NCI-H187 treated with DMSO at 0.1 percent for 48 hours (cell line): Measurements from ENCODE around the gene ZNF561.
"Not testable (repeated sequence)": the region's sequence is repeated elsewhere in the genome, so short reads cannot be mapped to it uniquely, and the experiment has no call there.

Experiments
- DNase-seq: peaks from one replicate; lab custom pipeline; 2025; lab: John Stamatoyannopoulos, UW

The ZNF561 gene

DNA sequence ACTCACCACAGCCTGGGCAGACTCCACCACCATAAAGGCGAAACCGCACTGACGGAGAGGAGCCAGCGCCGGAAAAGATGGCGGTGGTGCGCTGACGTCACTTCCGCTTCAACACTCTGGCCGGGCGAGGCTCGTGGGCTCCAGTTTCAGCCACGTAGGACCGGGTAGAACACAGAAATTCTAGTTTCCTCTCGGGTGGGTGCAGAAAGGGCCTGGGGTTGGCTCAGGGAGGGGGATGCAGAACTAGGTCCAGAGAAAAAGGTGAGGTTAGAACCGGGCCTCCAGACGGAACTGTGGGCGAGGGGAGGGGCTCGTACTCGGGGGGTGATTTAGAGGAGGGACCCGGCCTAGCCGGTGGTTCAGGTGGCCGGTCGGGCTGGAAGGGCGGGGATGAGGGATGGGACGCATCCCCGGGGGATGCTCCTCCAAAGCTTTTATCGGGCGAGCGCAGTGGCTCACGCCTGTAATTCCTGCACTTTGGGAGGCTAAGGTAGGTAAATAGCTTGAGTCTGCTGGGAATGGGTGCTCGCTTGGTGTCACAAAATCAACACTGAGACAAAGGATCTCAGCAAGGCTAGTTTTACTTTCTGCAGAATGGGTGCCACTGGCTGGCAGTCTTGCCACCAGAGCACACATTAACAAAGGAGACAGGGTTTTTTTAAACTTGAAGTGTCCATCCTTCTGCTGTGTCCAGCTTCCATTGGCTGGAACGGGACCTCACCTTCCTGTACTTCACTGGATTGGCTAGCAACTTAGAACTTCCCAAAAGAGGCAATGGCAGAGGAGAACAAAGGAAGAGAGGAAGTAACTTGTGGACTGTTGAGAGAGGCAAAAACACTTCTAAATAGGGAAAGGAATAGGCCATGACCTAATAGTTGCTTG, at the start of gene ZNF561:
ZNF561 (minus strand) TSS at position 77 of the 882 bp plus-strand sequence. CDS start 1,776 bp downstream, outside the sequence.
- DNase-seq, result peak; percentile 25

DNA sequence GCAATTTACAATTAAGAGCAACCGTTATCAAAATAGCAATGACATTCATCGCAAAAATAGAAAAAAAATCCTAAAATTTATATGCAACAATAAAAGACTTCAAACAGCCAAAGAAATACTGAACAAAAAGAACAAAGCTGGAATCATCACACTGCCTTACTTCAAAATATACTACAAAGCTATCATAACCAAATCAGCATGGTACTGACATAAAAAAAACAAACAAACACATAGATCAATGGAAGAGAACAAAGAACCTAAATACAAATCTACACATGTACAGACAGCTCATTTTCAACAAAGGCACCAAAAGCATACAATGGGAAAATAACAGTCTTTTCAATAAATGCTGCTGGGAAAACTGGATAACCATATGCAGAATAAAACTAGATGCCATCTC, 47.5 kb upstream of the ZNF561 start:
- DNase-seq, result no peak

DNA sequence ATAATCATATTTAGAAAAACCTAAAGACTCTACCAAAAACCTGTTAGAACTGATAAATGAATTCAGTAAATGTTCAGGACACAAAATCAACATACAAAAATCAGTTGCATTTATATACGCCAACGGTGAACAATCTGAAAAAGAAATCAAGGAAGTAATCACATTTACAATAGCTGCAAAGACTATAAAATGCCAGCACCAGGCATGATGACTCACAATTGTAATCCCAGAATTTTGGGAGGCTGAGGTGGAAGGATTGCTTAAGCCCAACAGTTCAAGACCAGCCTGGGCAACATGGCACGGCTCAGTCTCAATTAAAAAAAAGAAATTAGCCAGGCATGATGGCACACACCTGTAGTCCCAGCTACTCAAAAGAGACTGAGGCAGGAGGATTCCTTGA, 46.9 kb upstream of the ZNF561 start:
- DNase-seq, result no peak

DNA sequence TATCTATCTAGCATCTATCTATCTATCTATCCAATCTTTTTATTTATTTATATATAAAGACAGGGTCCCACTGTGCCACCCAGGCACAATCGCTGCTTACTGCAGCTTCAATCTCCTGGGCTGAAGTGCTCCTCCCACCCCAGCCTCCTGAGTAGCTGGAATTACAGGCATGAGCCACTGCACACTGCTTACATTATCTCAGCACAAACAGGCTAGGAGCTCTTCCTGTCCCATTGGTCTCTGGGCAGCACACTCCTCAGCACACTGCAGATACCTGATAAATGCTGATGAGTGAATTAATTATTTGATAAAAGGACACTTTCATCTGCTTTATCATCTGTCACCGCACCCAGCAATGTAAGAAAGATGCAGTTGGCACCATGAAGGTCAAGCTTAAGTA, 37.7 kb upstream of the ZNF561 start:
- DNase-seq, result no peak

DNA sequence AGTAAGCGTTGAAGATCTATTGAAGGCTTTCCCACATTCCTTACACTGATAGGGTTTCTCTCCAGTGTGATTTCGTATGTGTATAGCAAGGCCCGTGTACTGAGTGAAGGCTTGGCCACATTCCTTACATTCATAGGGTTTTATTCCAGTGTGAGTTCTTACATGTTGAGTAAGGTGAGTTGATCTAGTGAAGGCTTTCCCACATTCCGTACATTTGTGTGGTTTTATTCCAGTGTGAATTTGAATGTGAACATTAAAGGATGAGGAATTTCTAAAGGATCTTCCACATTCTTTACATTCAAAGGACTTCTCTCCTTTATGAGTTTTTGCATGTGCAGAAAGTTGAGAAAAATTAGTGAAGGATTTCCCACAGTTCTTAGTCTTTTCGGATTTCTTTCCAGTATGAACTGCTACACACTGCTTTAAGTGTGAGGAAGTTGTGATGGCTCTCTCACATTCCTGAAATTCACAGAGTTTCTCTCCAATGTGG, 32.1 kb upstream of the ZNF561 start:
- DNase-seq, result not testable (repeated sequence)

DNA sequence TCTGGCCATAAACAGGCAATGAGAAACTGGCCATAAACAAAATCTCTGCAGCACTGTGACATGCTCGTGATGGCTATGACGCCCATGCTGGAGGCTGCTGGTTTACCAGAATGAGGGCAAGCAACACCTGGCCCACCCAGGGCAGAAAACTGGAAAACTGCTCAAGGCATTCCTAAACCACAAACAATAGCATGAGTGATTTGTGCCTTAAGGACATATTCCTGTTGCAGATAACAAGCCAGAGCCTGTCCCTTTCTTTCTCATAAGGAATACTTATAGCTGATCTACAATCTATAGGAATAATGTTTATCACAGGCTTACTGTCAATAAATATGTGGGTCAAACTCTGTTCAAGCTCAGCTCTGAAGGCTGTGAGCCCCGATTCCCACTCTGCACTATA, 30.4 kb upstream of the ZNF561 start:
- not testable (repeated sequence) for DNase-seq

DNA sequence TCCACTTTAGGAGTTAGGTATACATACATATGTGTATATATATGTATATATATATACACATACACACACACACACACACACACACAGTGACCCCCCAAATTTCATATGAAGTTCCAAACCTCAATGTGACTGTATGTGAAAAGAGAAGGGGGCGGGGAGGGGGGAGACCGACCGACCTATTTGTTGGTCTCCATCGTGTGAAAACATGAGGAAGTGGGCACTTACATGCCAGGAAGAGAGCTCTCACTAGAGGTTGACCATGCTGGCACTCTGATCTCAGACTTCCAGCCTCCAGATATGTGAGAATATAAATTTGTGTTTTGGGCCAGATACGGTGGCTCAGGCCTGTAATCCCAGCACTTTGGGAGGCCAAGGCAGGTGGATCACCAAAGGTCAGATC, 29.3 kb upstream of the ZNF561 start:
- no peak for DNase-seq

DNA sequence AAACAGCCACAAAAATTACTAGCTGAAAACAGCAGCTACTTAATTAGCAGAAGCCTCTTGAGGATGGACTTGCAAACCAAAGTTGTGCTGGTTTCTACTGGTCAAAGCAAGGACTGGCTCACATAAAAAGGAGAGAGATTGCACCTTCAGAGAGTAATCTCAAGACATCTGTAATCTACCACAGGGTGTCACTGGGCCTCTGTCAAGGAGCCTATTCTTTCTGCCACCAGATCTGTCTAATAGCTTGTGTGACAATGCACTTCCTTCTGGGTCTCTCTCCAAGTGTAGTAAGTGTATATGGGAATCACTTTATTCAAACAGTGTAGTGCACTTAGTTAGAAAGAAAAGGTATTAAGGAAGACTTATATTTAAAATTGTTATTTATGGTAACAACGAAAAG, 24.4 kb upstream of the ZNF561 start:
- DNase-seq, result no peak

DNA sequence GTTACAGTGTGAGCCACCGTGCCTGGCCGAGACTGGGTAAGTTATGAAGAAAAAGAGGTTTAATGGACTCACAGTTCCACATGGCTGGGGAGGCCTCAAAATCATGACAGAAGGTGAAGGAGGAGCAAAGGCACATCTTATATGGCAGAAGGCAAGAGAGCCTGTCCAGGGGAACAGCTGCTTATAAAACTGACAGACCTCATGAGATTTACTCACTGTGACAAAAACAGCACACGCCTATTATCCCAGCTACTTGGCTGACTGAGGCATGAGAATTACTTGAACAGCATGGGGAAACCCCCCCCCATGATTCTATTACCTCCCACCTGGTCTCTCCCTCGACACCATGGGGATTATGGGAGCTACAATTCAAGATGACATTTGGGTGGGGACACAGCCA, 23.4 kb upstream of the ZNF561 start:
- no peak for DNase-seq

DNA sequence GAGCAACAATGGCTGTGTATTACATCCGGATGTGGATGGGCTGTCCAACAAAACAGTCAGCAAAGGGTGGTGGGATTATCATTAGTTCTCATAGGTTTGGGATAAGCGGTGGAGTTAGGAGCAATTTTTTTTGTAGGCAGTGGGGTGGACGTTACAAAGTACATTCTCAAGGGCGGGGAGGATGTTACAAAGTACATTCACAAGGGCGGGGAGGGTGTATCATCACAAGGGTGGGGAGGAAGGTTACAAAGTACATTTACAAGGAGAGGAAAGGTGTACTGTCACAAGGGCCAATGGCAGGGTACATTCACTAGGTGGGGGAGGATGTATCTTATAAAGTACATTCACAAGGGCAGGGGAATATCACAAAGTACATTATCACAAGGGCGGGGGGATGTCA, 20.8 kb upstream of the ZNF561 start:
- DNase-seq, result no peak

DNA sequence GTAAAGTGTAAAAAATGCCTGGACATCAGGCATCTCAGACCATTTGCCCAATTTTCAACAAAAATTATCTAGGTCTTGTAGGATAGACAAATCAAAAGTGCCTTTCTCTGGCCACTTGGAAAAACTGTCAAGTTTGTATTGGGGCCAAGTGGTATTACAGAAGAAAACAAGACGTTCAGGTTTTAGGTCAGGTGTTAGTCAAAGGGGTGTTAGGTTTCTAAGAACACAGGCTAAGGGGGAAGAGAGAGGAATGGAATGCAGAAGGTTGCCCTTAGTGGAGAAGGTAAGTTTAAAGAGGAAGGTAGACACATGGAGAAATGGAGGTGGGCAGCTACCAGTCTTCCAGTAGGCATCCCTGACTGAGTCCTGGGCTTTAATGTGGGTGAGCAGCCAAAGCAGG, 19.9 kb upstream of the ZNF561 start:
- DNase-seq, result no peak

DNA sequence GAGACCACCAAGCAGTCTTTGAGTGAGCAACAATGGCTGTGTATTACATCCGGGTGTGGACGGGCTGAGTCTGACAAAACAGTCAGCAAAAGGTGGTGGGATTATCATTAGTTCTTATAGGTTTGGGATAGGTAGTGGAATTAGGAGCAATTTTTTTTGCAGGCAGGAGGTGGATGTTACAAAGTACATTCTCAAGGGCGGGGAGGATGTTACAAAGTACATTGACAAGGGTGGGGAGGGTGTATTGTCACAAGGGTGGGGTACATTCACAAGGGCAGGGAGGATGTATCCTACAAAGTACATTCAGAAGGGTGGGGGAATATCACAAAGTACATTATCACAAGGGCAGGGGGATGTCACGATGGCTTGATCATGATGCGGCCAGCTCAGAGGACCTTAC, 15.0 kb upstream of the ZNF561 start:
- DNase-seq, result no peak

DNA sequence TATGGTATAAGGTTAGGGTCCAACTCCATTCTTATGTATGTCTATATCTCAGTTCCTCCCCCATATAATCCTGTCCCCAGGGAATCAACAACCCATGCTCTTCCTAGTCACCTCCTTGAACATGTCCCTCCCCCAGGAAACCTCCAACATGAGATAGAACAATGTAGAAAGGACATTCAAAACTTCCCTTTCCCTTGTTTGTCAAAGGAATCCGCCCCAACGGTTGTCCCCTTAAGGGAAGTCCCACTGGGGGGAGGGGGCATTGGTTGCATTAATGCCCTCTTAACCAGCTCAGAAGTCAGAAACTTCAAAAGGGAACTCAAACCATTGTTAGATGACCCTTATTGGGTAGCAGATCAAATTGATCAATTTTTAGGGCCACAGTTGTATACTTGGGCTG, 6.8 kb upstream of the ZNF561 start:
- no peak for DNase-seq

DNA sequence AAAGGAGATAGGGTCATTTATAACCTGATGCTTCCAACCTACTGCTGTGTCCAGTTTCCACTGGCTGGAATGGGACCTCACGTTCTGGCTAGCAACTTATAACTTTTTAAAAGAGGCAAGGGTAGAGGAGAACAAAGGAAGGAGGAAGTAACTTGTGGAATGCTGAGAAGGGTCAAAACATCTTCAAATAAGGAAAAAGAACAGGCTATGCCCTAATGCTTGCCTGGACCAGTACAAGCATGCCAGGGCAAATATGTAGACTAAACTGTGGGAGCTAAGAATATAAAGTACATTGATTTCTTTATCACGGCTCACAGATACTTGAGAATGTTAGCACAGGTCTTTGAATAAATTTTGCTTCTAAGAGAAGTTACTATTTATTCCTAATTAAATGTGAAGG, 1.5 kb upstream of the ZNF561 start:
- DNase-seq, result no peak

DNA sequence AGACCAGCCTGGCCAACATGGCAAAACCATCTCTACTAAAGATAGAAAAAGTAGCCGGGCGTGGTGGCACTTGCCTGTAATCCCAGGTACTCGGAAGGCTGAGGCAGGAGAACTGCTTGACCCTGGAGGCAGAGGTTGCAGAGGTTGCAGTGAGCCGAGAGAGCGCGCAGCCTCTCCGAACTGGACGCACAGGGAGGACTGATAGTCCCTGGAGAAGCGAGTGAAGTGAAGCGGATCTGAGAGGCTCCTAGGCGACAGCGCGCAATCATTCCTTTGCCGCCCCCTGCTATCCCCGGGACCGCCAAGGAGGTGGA, 233 bp downstream of the ZNF561 start:
- no peak for DNase-seq

DNA sequence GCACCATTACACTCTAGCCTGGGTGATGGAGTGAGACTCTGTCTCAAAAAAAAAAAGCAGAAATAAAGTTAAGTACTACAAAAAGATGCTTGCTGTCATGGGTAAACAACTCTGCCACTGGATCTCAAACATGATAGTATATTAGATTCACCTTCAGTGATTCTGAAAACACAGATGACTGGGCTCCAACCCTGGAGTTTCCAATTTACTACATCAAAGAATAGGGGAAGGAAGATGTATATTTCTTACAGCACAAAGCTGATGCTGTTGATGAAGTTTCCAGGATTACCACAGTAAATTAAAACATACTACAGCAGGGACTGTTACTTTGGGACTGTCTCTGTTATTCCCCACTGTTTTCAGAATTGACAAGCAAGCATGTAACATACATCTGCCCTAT, 5.2 kb downstream of the ZNF561 start:
- no peak for DNase-seq

DNA sequence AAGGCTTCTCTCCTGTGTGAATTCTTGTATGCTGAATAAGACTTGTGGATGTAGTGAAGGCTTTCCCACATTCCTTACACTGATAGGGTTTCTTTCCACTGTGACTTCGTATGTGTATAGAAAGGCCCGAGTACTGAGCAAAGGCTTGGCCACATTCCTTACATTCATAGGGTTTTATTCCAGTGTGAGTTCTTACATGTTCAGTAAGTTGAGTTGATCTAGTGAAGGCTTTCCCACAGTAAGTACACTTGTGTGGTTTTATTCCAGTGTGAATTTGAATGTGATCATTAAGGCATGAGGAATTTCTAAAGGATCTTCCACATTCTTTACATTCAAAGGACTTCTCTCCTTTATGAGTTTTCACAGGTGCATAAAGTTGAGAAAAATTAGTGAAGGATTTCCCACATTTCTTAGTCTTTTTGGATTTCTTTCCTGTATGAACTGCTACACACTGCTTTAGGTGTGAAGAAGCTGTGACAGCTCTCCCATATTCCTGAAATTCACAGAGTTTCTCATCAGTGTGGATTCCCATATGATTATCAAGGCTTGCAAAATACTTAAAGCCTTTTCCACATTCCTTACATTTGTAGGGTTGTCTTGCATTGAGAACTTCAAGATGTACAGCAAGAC, 10.4 kb downstream of the ZNF561 start:
- DNase-seq, result no peak

DNA sequence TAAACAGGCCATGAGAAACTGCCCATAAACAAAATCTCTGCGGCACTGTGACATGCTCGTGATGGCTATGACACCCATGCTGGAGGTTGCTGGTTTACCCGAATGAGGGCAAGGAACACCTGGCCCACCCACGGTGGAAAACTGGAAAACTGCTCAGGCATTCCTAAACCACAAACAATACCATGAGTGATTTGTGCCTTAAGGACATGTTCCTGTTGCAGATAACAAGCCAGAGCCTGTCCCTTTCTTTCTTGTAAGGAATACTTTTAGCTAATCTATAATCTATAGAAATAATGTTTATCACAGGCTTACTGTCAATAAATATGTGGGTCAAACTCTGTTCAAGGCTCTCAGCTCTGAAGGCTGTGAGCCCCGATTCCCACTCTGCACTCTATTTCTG, 12.1 kb downstream of the ZNF561 start:
- DNase-seq, result no peak

DNA sequence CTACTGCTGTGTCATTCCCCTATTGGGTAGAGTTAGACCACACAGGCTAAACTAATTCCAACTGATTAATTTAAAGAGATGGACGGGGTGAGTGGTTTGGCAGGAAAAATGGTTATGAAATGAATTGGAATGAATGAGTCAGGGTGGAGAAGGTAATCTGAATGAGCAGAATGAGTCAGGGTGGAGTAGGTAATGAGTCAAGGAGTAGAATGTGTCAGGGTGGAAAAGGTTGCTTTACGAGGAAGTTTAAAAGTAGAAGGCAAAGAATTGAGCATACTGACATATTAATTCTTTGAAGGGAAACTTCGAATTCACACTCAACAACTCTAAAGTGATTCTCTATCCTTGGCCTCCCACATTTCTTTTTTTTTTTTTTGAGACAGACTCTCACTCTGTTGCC, 24.0 kb downstream of the ZNF561 start:
- no peak for DNase-seq

DNA sequence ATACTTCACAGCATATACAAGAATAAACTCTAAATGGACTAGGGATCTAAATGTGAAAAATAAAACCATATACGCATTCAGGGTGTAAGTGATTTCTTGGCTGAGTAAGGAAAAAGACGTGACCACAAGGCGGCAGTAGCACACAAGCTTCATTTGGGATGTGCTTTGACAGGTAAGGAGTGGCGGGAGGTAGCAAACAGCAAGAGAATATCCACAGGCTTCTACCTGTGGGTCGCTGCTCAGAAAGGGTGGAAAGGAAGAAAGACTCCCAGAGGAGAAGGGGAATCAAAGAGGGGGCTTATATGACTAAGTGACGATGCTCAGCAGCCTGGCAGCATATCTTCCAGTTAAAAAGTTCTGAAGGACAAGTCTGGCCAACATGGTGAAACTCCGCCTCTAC, 34.3 kb downstream of the ZNF561 start:
- DNase-seq, result no peak

DNA sequence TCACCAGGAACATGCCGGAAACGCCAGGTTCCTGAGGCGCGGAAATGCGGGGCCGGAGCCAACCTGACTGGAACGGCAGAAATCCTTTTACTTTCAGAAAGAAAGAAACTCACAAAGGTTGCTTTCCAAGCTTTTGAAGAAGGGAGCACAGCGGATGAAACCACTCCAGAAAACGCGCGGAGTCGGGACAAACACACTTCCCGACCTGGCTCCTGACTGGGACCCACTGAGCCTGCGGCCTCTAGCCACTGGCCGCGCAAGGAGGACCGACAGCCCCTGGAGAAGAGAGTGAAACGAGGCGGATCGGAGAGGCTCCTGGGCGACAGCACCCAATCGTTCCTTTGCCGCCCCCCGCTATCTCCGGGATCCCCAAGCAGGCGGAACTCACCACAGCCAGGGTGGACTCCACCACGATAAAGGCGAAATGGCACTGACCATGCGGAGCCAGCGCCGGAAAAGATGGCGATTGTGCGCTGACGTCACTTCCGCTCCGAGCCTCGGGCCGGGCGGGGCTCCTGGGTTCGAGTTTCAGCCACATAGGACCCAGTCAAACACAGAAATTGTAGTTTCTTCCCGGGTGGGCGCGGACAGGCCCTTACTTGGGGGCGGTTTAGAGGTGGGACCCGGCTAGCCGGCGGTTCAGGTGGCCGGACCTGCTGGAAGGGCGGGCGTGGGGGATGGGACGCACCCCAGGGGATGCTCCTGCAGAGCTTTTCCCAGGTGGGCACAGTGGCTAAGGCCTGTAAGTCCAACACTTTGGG, 36.8 kb downstream of the ZNF561 start, which contains the start of gene ZNF121:
ZNF121 (minus strand) TSS at position 432 of the 761 bp plus-strand sequence. CDS start 16,407 bp downstream, outside the sequence.
- no peak for DNase-seq

DNA sequence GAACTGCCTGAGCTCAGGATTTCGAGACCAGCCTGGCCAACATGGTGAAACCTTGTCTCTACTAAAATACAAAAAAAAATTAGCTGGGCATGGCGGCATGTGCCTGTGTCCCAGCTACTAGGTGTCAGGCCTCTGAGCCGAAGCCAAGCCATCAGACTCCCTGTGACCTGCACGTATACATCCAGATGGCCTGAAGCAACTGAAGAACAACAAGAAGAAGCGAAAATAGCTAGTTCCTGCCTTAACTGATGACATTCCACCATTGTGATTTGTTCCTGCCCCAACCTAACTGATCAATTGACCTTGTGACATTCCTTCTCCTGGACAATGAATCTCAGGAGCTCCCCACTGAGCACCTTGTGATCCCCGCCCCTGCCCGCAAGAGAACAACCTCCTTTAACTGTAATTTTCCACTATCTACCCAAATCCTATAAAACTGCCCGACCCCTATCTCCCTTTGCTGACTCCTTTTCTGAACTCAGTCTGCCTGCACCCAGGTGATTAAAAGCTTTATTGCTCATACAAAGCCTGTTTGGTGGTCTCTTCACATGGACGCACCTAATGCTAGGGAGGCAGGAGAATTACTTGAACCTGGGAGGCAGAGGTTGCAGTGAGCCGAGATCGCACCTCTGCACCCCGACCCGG, 38.8 kb downstream of the ZNF561 start:
- DNase-seq, result not testable (repeated sequence)
